ENCODE results near the gene STARD7. TPM values are rescaled to one million over a fixed set of nuclear protein-coding genes. Genes with fewer than 3 reads are reported as not detected.
A peak's percentile ranks its signal among the peaks of the same experiment; 100 is the strongest.

STARD7 gene
- total and polyA plus RNA-seq, 10 of the 15 experiments (the other 5 are each of a cell fraction or from before 2014, with no cell fraction given): 85.4 to 237 (median 153) TPM

DNA sequence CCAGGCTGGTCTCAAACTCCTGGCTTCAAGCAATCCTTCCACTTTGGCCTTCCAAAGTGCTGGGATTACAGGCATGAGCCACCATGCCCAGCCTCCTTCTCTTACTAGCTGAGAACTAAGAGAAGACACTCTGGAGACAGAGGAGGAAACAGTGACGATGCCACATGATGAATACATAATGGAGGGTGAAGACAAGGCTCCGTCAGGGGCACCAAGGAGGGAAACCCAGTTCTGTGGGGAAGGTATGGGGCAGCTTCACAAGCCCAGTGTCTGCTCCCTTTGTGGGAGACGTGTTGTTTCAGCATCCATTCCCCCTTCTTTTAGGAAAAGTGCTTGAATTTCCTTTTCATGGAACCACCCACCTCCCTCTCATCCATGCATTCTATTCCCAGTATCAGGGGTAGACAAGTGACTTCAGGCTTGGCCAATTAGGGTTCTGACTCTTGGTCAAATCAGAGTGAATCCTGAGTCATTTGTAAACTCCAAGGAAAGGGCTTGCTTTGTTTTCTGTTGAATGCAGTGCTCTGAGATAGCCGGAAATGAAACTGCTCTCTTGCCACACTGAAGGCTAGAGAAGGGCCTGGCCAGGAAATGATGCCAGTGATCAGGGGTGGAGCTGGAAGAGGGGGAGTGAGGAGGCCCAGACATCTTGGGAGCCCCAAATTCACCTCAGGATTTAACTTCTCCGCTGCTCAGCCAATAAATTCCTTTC, 33.4 kb upstream of the STARD7 start (continued):
- TF ChIP-seq, protein P1, sequence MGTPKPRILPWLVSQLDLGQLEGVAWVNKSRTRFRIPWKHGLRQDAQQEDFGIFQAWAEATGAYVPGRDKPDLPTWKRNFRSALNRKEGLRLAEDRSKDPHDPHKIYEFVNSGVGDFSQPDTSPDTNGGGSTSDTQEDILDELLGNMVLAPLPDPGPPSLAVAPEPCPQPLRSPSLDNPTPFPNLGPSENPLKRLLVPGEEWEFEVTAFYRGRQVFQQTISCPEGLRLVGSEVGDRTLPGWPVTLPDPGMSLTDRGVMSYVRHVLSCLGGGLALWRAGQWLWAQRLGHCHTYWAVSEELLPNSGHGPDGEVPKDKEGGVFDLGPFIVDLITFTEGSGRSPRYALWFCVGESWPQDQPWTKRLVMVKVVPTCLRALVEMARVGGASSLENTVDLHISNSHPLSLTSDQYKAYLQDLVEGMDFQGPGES (IDR thresholded peaks at IDR 0.05): no peak
- TF ChIP-seq PAX5 (IDR thresholded peaks at IDR 0.05; ENCODE audit: borderline replicate concordance, low read depth, low read length) (no peak), JUND (IDR thresholded peaks at IDR 0.05; ENCODE audit: low read depth, low read length) (0 out of 2 replicates have a peak, but pooled peaks have one; percentile 58), ZBTB4 (CRISPR knock-in tag; IDR thresholded peaks at IDR 0.05) (no peak), GATAD2B (conservative IDR thresholded peaks at IDR 0.05; ENCODE audit: low read depth) (0 out of 2 replicates have a peak, but pooled peaks have one; percentile 27), CBFB (IDR thresholded peaks at IDR 0.05; ENCODE audit: low read depth) (no peak), MEF2B (IDR thresholded peaks at IDR 0.05; ENCODE audit: partially characterized antibody, poor library complexity, severe bottlenecking) (no peak), CREM (IDR thresholded peaks at IDR 0.05; ENCODE audit: low read depth) (peak; percentile 70), SMC3 (IDR thresholded peaks at IDR 0.05; ENCODE audit: borderline replicate concordance, low read length) (no peak), RFX5 (IDR thresholded peaks at IDR 0.05; ENCODE audit: low read depth, low read length) (no peak), NFYB (IDR thresholded peaks at IDR 0.05; ENCODE audit: insufficient read depth, low read depth, low read length) (peak; percentile 69; the same call in 1 of the 2 replicates), GABPA (IDR thresholded peaks at IDR 0.05; ENCODE audit: low read depth) (peak; percentile 55; the same call in 1 of the 2 replicates), RELA (IDR thresholded peaks at IDR 0.05; ENCODE audit: borderline replicate concordance, partially characterized antibody) (no peak), SRF (IDR thresholded peaks at IDR 0.05; ENCODE audit: low read depth in 2 of 2, low read length in 2 of 2) (no peak), BRCA1 (IDR thresholded peaks at IDR 0.05; ENCODE audit: low read depth, low read length) (no peak), IRF4 (IDR thresholded peaks at IDR 0.05; ENCODE audit: low read depth, low read length) (peak; percentile 88), SIX5 (IDR thresholded peaks at IDR 0.05; ENCODE audit: low read depth, low read length, severe bottlenecking) (no peak), HSF1 (IDR thresholded peaks at IDR 0.05; ENCODE audit: low read depth, low read length) (no peak), SMAD1 (IDR thresholded peaks at IDR 0.05; ENCODE audit: low read depth, partially characterized antibody) (no peak)
- TF ChIP-seq, protein P2, sequence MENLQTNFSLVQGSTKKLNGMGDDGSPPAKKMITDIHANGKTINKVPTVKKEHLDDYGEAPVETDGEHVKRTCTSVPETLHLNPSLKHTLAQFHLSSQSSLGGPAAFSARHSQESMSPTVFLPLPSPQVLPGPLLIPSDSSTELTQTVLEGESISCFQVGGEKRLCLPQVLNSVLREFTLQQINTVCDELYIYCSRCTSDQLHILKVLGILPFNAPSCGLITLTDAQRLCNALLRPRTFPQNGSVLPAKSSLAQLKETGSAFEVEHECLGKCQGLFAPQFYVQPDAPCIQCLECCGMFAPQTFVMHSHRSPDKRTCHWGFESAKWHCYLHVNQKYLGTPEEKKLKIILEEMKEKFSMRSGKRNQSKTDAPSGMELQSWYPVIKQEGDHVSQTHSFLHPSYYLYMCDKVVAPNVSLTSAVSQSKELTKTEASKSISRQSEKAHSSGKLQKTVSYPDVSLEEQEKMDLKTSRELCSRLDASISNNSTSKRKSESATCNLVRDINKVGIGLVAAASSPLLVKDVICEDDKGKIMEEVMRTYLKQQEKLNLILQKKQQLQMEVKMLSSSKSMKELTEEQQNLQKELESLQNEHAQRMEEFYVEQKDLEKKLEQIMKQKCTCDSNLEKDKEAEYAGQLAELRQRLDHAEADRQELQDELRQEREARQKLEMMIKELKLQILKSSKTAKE (IDR thresholded peaks at IDR 0.05; ENCODE audit: low read depth, poor library complexity, severe bottlenecking): peak; percentile 7
- TF ChIP-seq, protein P3, sequence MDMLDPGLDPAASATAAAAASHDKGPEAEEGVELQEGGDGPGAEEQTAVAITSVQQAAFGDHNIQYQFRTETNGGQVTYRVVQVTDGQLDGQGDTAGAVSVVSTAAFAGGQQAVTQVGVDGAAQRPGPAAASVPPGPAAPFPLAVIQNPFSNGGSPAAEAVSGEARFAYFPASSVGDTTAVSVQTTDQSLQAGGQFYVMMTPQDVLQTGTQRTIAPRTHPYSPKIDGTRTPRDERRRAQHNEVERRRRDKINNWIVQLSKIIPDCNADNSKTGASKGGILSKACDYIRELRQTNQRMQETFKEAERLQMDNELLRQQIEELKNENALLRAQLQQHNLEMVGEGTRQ (IDR thresholded peaks at IDR 0.05; ENCODE audit: borderline replicate concordance, low read depth, low read length): no peak

All from GM12878 (cell line).